EH (cell line): ENCODE data around the gene OSBPL3.
"Not testable (repeated sequence)": the region's sequence is repeated elsewhere in the genome, so short reads cannot be mapped to it uniquely, and the experiment has no call there.

Experiments used
- DNase-seq: peaks from one replicate; pipeline ENCODE4 v3.0.0-alpha.2; 2015; ENCODE audit warnings: low read depth

Gene OSBPL3

DNA sequence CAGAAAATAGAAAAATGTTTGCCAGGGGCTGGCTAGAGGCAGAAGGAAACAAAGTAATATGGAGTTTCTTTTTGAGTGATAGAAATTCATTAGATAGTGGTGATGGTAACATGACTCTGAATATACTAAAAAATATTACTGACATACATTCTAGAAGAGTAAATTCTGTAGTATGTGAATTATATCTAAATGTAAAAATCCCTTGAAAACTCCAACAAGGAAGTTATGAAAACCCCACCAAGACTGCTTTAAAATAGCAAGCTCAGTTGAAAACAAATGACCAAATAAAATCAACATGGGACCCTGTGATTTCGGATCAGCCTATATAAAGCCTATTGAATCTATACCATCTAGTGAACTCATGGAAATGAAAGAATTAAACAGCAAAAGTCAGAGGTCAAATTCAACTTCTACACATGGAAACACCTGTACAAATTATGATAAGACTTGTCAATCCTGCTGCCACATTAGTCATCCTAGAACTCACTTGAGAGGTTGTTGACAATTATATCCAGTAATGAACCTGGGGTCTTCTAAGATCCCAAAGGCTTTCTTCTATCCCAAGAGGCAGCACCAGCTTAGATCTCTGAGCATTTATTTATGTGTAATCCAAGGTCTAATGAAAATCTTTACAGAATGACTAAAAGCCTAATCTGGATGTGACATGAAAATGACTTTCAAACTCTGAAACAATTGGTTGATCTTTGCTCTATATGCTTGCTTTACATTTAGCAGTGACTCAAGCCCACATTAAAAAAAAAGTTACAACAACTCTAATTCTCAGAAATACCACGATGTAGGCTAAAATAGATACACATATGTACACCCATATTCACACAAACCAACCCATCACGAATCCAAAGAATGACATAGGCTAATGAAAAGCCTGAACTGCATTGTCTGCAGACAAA lies 59.3 kb downstream of the OSBPL3 start:
- no peak for DNase-seq

DNA sequence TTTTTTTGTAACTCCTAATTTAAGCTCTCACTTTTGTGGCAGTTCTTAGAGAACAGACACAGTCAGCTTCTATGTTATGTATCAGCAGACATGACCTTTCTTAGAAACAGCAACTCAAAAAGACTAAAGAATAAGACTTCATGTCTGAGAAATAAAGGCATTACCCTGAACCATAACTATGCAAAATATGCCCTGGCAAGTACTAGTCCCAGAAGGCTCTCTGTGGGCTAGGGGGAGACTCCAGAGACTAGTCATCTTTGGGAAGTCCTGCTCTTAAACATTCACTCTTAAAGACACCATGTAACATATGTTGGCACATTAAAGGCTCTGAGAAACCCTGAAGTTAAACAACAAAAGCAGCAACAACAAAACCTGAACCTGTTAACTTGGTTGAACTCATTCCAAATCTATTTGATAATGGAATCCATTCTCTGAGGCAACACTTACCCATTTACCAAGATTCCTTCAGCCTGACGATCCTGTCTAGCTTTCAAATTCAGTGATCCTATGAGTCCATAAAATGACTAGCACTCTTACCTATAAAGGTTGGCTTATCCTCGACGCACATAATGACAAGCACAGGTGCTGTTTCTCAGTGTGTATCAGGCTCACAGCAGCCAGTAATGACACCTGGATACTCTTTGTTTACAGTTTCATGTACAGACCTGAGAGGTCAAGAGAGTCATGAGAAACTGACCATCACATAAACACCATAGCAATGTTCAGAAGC lies 62.3 kb downstream of the OSBPL3 start:
- peak; percentile 90 for DNase-seq

DNA sequence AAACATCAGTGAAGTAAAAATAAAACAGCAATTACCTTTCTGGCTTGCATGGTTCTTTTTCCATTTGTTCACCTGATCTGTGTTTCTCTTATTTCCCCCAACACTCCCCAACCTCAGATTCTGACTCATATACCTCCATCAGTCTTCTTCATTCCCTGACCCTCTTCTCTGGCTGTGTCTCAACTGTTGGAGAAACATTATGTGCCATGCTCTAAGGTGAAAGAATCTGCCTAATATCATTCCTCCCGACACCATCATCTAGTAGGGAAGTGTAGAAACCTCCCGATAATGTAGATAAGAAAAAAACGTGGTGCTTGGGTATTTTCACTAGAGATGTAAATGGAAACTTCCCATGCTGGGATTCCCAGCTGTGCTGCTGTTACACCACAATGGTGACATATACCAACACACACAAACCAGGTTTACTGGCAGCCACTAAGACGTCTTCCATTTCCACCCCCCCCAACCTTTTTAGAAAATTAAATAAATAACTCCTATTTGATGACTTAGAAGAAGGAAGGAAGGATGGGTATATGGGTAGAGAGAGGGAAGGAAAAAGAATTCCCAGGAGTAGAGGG lies 63.4 kb downstream of the OSBPL3 start:
- DNase-seq = no peak

DNA sequence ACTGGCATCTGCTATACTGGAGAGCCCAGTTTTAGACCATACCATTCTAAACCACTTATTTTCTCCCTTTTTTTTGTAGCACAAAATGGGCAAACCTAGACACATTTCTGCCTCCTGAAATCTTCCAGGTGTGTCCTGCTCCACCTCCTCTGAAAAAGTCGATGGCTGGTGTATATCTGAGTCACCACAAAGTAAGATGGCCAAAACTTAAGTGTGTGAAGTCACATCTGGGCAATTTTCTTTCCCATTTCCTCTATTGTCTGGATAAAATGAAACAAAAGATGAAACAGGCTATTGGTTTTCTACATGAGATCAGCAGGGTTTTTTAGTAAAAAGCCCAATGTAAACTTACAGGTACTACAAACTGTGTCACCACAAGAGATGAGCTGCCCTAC lies 65.5 kb downstream of the OSBPL3 start:
- DNase-seq = no peak

DNA sequence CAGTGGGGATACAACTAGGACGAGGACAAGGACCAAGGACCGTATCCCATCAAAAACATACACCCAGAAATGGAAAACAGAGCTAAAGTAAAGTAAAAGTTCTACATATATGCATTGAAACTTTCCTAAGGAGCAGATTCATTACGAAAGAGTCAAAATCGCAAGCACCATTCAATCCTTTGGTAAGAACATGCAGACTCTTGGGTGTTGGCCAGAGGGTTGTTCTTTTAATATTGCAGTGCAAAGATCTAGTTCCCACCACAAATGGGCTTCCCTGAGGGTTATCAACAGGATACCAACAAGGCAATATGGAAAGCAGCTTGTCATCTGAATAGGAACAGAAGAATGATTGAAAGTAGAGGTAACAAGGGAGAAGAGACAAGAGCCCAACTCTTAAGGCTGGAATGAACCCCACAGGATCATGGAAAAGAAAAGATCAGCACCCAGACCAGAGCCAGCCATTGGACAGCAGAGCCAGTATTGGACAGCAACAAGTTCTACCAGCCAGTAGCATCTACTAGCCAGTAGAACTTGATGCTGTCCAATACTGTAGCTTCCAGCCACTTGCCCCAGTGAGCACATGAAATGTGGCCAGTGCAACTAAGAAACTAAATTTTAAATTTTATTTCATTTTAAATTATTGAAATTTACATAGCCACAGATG lies 66.0 kb downstream of the OSBPL3 start:
- no peak for DNase-seq

DNA sequence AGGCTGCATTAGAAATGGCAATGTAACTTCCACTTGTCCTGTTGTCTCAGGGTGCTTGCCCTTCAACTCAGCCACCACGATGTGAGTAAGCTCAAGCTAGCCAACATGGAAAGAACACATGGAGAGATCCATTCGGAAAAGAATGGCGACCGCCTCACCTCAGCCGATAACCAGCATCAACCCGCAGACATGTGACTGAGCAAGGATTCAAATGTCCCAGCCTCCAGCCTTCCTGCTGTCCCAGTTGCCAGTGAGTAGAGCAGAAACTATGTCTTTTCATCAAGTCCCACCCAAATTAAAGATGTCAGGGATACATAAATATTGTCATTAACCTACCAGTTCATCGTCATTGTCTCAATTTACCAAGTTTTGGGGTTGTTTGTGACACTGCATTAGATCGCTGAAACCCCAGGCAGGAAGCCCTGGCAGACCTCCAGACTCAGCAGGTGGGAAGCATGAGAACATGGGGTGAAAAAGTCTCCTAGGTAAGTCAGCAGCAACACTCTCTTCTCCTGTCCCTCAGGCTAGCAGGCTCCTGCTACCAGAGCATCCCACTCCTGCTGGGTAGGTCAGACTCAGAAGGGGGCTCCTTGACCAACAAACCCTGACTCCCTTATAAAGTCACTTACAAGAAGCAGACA lies 67.0 kb downstream of the OSBPL3 start:
- DNase-seq = no peak

DNA sequence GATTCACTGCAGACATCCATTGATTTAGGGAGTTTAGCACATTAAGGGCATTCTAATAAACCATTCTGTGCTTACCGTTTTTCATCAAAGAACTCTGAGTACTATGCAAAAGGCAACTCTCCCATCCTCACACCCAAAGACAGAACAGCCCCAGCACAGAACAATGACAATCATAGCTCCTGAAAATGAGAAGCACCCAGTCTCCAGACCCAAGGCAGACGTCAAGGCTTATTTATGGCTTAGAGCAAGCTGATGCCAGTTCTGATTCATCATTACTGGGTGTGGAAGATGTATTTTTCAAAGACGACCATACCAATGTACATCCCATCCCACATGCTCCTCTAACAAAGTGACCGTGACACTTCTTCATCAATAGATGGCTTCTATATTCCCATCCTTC lies 67.6 kb downstream of the OSBPL3 start:
- DNase-seq = no peak

DNA sequence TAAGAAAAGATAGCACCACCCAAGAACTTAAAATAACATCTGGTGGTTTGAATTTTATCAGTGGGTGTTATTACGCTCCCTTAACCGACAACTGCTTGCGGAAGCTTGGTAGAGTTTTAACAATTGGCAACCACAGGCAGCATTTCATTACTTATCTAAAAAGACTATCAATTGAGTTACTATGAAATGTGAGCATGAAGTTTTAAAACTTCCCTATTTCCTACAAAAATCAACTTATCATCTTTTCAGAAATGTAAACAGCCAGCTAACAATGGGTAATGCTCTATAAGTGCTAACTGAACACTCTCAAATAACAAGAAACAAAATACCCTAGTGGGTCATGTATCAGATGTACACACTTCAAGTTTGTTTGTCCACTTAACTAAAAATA lies 68.8 kb downstream of the OSBPL3 start:
- DNase-seq = no peak

DNA sequence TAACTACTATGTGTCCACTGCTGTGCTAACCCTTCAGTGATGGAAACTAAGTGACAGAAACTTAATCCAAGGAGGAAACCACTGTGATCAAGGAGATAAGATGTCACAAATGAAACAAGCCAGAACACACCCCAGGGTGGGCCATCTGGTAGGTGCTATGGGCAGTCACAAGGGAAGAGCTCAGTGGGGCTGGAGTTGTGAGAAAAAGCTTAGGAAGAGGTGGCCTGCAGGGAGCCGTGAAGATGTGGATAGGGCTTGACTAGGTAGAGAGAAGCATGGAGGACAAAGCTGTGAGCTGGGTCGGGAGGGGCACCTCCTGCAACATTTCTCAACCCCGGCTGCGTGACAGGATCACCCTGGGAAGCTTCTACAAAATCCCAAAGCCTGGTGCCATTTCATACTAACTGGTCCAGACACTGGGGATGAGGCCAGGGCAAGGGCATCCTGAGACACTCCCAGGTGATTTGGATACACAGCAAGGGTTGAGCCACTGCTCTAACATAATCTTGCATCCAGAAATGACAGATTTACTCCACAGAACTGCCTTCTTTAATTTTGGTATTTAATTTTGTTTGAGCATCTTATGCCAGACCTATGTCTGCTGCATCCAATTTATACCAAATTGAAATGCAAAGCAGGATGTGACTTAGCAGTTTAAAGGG lies 69.3 kb downstream of the OSBPL3 start:
- DNase-seq = no peak

DNA sequence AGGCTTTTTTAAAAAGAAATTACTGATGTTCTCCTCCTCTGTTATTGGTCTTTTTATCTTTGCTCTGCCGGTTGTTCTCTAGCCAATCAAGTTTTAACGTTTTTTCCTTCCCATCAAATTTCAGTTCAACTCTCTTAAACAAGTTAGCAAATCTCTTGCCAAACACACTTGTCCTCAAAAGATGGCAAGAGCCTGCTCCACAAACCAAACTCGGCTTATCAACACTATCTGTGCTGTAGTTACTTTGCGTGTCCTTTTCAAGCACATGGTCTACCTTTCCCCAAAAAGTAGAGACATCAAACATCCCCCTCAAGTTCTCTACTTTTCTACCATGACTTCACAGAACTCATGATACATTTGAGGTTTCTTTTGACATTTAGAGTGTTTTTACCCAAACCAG lies 71.3 kb downstream of the OSBPL3 start:
- no peak for DNase-seq

DNA sequence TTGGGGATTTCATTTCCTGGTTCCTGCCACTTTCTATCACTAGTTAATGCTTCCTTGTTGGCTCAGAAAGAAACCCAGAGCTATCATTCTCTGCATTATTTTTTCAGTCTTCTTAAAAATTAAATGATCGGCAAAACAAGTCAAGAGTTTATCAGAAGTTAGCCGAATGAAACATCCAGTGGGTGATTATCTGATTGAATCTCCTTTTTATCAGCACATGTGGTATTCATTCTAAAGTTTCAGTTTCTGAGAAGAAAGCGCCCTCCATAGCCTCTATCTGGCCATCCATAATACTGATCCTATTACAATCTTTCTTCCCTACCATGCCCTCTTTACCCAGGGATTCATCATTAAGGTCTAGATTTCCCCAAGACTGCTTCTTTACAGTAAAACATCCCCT lies 71.8 kb downstream of the OSBPL3 start:
- no peak for DNase-seq

DNA sequence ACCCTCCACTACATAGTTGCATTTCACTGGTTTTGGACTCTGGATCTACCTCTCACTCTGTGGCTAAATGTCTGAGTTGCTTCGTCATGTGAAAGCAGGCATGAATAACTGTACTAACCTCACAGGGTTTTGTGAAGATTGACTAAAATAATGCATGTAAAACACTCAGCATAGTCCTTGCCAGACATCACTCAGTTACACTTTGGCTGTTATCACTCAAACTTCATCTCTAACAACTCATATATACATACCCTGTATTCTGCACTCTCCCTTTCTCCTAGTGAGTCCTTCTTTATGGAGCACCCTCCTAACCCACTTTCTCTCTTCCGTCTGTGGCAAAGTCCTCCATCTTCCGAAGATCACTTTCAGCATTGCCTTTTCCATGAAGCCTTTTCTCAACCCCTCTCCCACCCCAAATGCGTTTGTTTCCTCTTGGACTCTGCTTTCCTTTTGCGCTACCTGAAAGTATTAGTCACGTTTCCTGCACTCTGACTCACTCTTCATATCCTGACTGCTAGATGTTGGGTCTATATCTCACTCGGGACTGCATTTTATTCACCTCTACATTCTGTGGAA lies 72.6 kb downstream of the OSBPL3 start:
- peak; percentile 60 for DNase-seq

DNA sequence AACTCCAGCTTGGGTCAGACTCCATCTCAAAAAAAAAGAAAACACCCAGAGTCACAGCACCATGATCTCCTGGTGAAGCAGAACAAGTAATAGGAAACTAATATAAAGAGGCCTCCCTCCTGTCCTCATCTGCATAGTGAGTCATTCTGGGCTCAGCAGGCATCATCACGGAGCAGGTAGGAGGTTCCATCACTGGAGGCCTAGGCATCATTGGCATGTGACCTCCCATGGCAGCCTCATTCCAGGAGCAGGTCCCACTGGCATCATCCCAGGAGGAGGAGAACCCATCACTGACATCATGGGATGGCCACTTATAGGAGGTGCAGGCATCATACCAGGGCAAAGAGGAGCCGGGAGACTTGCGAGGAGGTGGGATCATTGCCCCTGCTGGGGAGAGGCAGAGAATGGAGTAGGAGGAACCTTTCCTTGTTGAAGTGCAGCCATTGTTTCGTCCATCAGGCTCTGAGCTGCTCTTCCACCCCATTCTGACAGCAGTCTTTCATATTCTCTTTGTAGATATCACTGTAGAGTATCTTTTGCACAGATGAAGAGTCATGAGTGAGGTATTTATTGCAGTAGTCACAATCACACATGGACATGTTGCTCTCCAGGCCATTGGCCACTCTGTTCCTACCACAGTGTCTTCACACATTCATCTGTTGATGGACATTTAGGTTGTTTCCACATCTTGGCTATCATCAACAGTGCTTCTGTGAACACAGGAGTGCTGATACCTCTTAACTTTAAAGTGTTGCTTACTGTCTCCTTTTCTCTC lies 73.8 kb downstream of the OSBPL3 start:
- peak; percentile 63 for DNase-seq

DNA sequence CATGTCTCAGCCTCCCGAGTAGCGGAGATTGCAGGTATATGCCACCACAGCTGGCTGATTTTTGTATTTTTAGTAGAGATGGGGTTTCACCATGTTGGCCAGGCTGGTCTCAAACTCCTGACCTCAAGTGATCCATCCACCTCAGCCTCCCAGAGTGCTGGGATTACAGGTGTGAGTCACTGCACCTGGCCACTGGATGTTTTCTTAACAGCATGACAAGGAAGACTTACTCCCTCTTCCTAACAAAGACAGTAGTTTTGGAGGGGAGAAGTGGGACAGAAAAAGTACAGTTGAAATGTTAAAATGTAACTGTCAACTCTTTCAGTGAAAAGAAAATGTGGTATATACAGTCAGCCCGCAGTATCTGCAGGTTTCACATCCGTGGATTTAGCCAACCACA lies 76.0 kb downstream of the OSBPL3 start:
- not testable (repeated sequence) for DNase-seq

DNA sequence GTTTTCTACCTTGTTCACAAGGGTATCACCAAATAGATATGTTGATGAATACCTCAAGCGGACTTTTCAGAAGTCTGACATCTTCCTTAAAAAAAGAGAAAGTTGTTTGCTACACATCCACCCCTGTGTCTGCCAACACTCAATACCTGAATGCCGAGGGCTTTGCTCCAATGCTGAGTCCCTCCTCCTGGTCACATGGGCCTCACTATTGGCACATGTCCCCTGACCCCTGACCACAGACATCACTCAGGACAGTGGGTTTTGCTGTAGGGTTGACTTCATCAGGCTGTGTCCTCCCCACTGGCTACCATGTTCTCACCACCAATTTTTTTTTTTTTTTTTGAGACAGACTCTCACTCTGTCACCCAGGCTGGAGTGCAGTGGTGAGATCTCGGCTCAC lies 76.4 kb downstream of the OSBPL3 start:
- no peak for DNase-seq

DNA sequence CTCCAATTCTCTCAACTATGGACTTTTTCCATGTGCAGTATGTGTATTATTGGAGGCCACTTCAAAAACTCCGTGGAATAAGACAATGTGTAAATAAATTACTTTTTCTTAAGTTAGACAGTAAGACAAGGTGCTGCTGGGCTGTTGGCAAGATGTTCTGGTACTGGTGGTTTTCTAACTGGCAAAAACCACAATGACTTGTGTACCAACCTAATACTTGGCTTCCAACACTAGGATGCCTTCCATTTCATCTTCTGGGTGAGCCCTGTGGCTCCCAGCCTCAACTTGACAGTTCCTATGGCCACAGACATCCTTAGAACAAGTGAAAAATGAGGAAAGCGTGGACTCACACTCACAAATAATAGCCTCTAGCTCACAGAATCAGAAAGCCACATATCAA lies 77.0 kb downstream of the OSBPL3 start:
- no peak for DNase-seq

DNA sequence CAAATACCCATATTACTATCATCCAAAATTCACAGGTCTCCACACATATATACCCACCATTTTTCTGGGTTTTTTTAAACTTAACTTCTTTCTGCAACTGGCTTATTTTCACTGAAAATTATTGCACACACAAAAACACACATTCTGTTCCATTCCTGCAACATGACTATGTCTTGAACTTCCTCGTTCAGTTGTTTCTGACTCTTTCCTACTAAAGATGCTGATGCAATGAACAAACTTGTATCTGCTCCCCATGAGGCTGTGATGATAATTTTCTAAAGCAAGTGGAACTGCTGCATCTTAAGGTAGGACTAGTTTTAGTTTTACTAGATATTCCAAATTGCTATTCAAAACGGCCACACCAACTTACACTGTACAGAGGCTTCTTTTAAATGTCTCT lies 77.7 kb downstream of the OSBPL3 start:
- DNase-seq = peak; percentile 54

DNA sequence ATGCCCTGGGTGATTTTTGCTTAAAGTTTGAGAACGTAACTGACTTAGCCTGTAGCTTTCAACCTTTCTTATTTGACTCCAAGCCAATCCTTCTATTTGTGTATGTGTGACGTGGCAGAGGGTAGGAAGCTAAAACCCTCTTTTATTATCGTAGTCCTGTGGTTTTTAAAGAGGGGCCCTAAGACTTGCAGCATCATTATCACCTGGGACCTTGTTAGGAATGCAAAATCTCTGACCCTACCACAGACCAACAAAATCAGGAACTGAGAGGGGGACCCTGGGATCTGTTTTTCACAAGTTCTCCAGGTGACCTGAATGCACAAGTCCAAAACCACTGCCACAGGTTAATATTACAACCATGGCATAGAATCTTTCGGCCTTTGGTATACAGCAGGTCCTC lies 80.1 kb downstream of the OSBPL3 start:
- no peak for DNase-seq

DNA sequence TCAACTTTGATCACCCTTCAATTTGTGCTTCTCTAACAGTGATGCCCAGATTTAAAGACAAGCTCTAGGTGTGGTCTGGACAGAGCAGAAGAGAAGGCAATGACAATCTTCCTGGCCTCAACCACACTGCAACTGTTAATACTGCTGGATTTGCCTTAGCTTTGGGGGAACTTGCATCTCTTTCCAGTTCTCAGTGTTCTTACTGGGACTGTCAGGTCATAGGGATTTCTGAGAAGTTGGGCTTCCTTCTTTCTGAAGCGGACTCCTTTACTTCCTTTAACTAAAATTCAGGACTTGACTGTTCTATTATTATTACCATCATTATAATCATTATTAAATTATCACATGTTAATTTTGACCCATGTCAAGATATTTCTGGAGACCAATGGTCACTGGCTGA lies 80.8 kb downstream of the OSBPL3 start:
- no peak for DNase-seq

DNA sequence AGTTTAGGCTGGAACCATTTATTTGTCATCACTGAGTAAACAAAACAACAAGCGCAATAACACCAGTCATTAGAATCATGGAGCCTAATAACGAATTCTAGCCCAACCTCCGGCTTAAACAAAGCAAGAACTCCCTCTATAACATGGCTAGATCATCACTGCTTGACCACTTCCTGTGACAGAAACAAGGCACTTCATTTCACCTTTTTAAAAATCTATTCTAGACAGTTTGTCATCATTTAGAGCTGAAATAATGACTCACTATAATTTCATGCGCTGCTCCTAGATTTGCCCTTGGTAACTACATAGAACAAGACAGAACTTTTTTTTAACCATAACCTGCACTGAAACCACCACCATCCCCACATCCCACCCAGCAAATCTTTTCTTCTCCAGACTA lies 81.3 kb downstream of the OSBPL3 start:
- peak; percentile 68 for DNase-seq
